HG02798 (cell line): ENCODE data around the gene EFCAB8.

Source experiments
- ATAC-seq: cut with Tn5 transposase; IDR thresholded peaks from one replicate; pipeline ENCODE4 v1.9.1; 2021; ENCODE audit warnings: mild to moderate bottlenecking; ENCODE audit not compliant: unreplicated experiment, poor library complexity

EFCAB8 gene

GRCh38 chr20:32995802-32996201 is 137.1 kb downstream of the EFCAB8 start:
- ATAC-seq, result no peak

- no peak for ATAC-seq
Measured at GRCh38 chr20:32997431-32997830, 138.7 kb downstream of the EFCAB8 start.

GRCh38 chr20:32999603-33000250 is 141.0 kb downstream of the EFCAB8 start:
- no peak for ATAC-seq

GRCh38 chr20:33000802-33001466 is 142.2 kb downstream of the EFCAB8 start:
- no peak for ATAC-seq

GRCh38 chr20:33002087-33002808 is 143.5 kb downstream of the EFCAB8 start:
- ATAC-seq, result no peak

- no peak for ATAC-seq
Measured at GRCh38 chr20:33004141-33004751, 145.5 kb downstream of the EFCAB8 start, which contains the start of gene SUN5. Gene SUN5 (minus strand): TSS chr20:33004433. CDS start chr20:33004340, 93 bp downstream.

- no peak for ATAC-seq
Measured at GRCh38 chr20:33005132-33005566, 146.4 kb downstream of the EFCAB8 start.

GRCh38 chr20:33005908-33006775 is 147.4 kb downstream of the EFCAB8 start:
- ATAC-seq, result no peak

- ATAC-seq, result no peak
Measured at GRCh38 chr20:33006776-33007375, 148.2 kb downstream of the EFCAB8 start.

GRCh38 chr20:33007376-33008335 is 148.9 kb downstream of the EFCAB8 start, which contains the start of gene BPIFB2:
Gene BPIFB2 (plus strand): TSS chr20:33007704. CDS start chr20:33008575, 871 bp downstream.
- no peak for ATAC-seq

GRCh38 chr20:33008336-33009213 is 149.9 kb downstream of the EFCAB8 start:
- ATAC-seq, result no peak

- no peak for ATAC-seq
Measured at GRCh38 chr20:33009214-33010132, 150.8 kb downstream of the EFCAB8 start.

GRCh38 chr20:33010133-33010504 is 151.4 kb downstream of the EFCAB8 start:
- no peak for ATAC-seq

- no peak for ATAC-seq
Measured at GRCh38 chr20:33010674-33011449, 152.1 kb downstream of the EFCAB8 start.
